H1 (cell line): ENCODE measurements around the gene LCP1. TPM values are rescaled to one million over a fixed set of nuclear protein-coding genes. Genes with fewer than 3 reads are reported as not detected.

Source experiments
- CTCF ChIA-PET: fragments of 300-600 bp; sonication (Branson Sonifier 250); formaldehyde crosslinking; loops from one replicate; lab custom pipeline; 2021; ENCODE audit not compliant: partially characterized antibody; lab: Charles Lee
- POLR2A ChIA-PET: fragments of 300-600 bp; sonication (Branson Sonifier 250); formaldehyde crosslinking; loops from one replicate; lab custom pipeline; 2021; ENCODE audit warnings: inconsistent platforms; ENCODE audit not compliant: partially characterized antibody; lab: Charles Lee
- DNase-seq, 2 experiments: peaks; one replicate each; pipeline versions ENCODE4 v3.0.0 to v3.0.0-alpha.2; 2010 to 2022; ENCODE audit warnings: low spot score in 2 of 2, low read depth in 1 of 2, mixed read lengths in 1 of 2
- FAIRE-seq: peaks from 2 replicates; lab custom pipeline; 2011; peaks lifted over from hg19 to GRCh38; lab: Jason Lieb, UNC
- H2AFZ ChIP-seq: 2 replicates; pipeline ENCODE4 v1.8.1; 2012; ENCODE audit warnings: low read length, inconsistent platforms
- H2AK5ac ChIP-seq: 2 replicates; pipeline ENCODE4 v1.6.1; 2013; ENCODE audit warnings: low read depth, low read length
- H2BK120ac ChIP-seq: replicated peaks from 2 replicates; pipeline ENCODE3; 2013; ENCODE audit warnings: low read depth, low read length, inconsistent platforms
- H2BK12ac ChIP-seq: 2 replicates; pipeline ENCODE4 v1.6.1; 2013; ENCODE audit warnings: low read depth, low read length
- H2BK15ac ChIP-seq: 2 replicates; pipeline ENCODE4 v1.6.1; 2013; ENCODE audit warnings: low read length
- H2BK20ac ChIP-seq: 2 replicates; pipeline ENCODE4 v1.6.1; 2013; ENCODE audit warnings: low read length
- H2BK5ac ChIP-seq: 2 replicates; pipeline ENCODE4 v1.6.1; 2013; ENCODE audit warnings: low read depth, low read length
- H3K14ac ChIP-seq: 2 replicates; pipeline ENCODE4 v1.6.1; 2013; ENCODE audit warnings: inconsistent platforms; ENCODE audit not compliant: insufficient read length
- H3K18ac ChIP-seq: 2 replicates; pipeline ENCODE4 v1.6.1; 2013; ENCODE audit warnings: low read length; ENCODE audit errors: extremely low read depth
- H3K23ac ChIP-seq: 2 replicates; pipeline ENCODE4 v1.6.1; 2013; ENCODE audit warnings: inconsistent platforms; ENCODE audit not compliant: insufficient read length
- H3K23me2 ChIP-seq: 2 replicates; pipeline ENCODE4 v1.6.1; 2013; ENCODE audit warnings: low read depth, low read length
- H3K27ac ChIP-seq: 2 replicates; pipeline ENCODE4 v1.6.1; 2011; ENCODE audit warnings: low read depth, low read length, inconsistent platforms
- H3K27me3 ChIP-seq, 4 experiments: replicated peaks in 1 of 4; 1 replicate in 1 of 4; 2 replicates in 3 of 4; pipeline versions ENCODE4 v1.6.1 to v1.8.1; 2011 to 2013; ENCODE audit warnings: low read length in 3 of 4, mild to moderate bottlenecking in 3 of 4, inconsistent platforms in 2 of 4, mixed read lengths in 2 of 4, moderate library complexity in 1 of 4; ENCODE audit not compliant: control insufficient read depth in 3 of 4, insufficient read depth in 3 of 4; ENCODE audit errors: extremely low read depth in 1 of 4
- H3K36me3 ChIP-seq, 4 experiments: 2 replicates each; pipeline versions ENCODE4 v1.6.1 to v1.8.1; 2011 to 2013; ENCODE audit warnings: mild to moderate bottlenecking in 4 of 4, low read length in 3 of 4, moderate library complexity in 2 of 4, control low read depth in 1 of 4, inconsistent platforms in 1 of 4; ENCODE audit not compliant: insufficient read depth in 4 of 4, control insufficient read depth in 2 of 4
- H3K4ac ChIP-seq: replicated peaks from 2 replicates; pipeline ENCODE3; 2013; ENCODE audit warnings: low read length, low read depth, mixed read lengths, inconsistent platforms; ENCODE audit not compliant: insufficient read length
- H3K4me1 ChIP-seq, 4 experiments: replicated peaks in 1 of 4; 1 replicate in 1 of 4; 2 replicates in 3 of 4; pipeline versions ENCODE4 v1.6.1 to v1.8.1; 2011 to 2013; ENCODE audit warnings: low read length in 3 of 4, inconsistent platforms in 2 of 4, mixed read lengths in 1 of 4; ENCODE audit not compliant: insufficient read depth in 4 of 4, control insufficient read depth in 3 of 4
- H3K4me2 ChIP-seq, 2 experiments: 2 replicates each; pipeline versions ENCODE4 v1.6.1 to v1.8.1; 2011 to 2013; ENCODE audit warnings: low read depth in 2 of 2, low read length in 2 of 2, control low read depth in 1 of 2, inconsistent platforms in 1 of 2, mild to moderate bottlenecking in 1 of 2; ENCODE audit not compliant: insufficient read depth in 1 of 2
- H3K4me3 ChIP-seq, 4 experiments: fragments of 200-600, 300-600 bp in 1 of 4; sonication (generic), shearing (Covaris generic), sonication (Bioruptor Twin) in 1 of 4; 2 replicates each; pipeline versions ENCODE4 v1.5.1 to v1.8.1; 2011 to 2016; ENCODE audit warnings: low read length in 4 of 4, low read depth in 3 of 4, control low read depth in 2 of 4, inconsistent platforms in 2 of 4, mild to moderate bottlenecking in 2 of 4, mixed read lengths in 1 of 4, moderate library complexity in 1 of 4; ENCODE audit not compliant: insufficient read depth in 2 of 4; ENCODE audit errors: extremely low read depth in 1 of 4
- H3K56ac ChIP-seq: replicated peaks from 2 replicates; pipeline ENCODE3; 2013; ENCODE audit warnings: low read depth, mild to moderate bottlenecking, mixed read lengths, low read length, inconsistent platforms; ENCODE audit not compliant: insufficient read length
- H3K79me1 ChIP-seq: 2 replicates; pipeline ENCODE4 v1.6.1; 2013; ENCODE audit warnings: low read depth, low read length, control low read depth
- H3K79me2 ChIP-seq, 2 experiments: 2 replicates each; pipeline versions ENCODE4 v1.6.1 to v1.8.1; 2012 to 2013; ENCODE audit warnings: low read length in 2 of 2, mild to moderate bottlenecking in 2 of 2, inconsistent platforms in 1 of 2; ENCODE audit not compliant: insufficient read depth in 2 of 2, control insufficient read depth in 1 of 2
- H3K9ac ChIP-seq, 4 experiments: replicated peaks in 1 of 4; 1 replicate in 1 of 4; 2 replicates in 3 of 4; pipeline versions ENCODE4 v1.6.1 to v1.8.1; 2011 to 2013; ENCODE audit warnings: low read depth in 3 of 4, low read length in 3 of 4, control low read depth in 2 of 4, mild to moderate bottlenecking in 2 of 4, moderate library complexity in 2 of 4, inconsistent platforms in 1 of 4; ENCODE audit errors: extremely low read depth in 1 of 4
- H3K9me3 ChIP-seq, 2 experiments: 2 replicates each; pipeline versions ENCODE4 v1.6.1 to v1.8.1; 2012 to 2013; ENCODE audit warnings: mild to moderate bottlenecking in 2 of 2, moderate library complexity in 2 of 2, control low read depth in 1 of 2, inconsistent platforms in 1 of 2, low read depth in 1 of 2, low read length in 1 of 2, mixed read lengths in 1 of 2; ENCODE audit not compliant: insufficient read depth in 2 of 2
- H4K20me1 ChIP-seq, 2 experiments: replicated peaks in 1 of 2; 2 replicates each; pipeline versions ENCODE3 to v1.8.1; 2011 to 2013; ENCODE audit warnings: inconsistent platforms in 2 of 2, low read length in 2 of 2, mild to moderate bottlenecking in 1 of 2; ENCODE audit not compliant: insufficient read depth in 2 of 2, control insufficient read depth in 1 of 2
- H4K5ac ChIP-seq: 2 replicates; pipeline ENCODE4 v1.6.1; 2013; ENCODE audit warnings: low read length, low read depth, mixed read lengths, inconsistent platforms; ENCODE audit not compliant: insufficient read length
- H4K8ac ChIP-seq: 2 replicates; pipeline ENCODE4 v1.8.0; 2013; ENCODE audit warnings: mild to moderate bottlenecking, moderate library complexity, low read length, inconsistent platforms; ENCODE audit not compliant: insufficient read depth; ENCODE audit errors: extremely low read depth
- H4K91ac ChIP-seq: replicated peaks from 2 replicates; pipeline ENCODE3; 2013; ENCODE audit warnings: low read length, mixed read lengths, inconsistent platforms; ENCODE audit not compliant: insufficient read length
- ATF2 ChIP-seq: IDR thresholded peaks from 2 replicates; pipeline ENCODE4 v1.6.1; 2012; ENCODE audit warnings: low read length, inconsistent platforms
- E2F6 ChIP-seq: IDR thresholded peaks from 2 replicates; pipeline ENCODE4 v1.6.1; 2012; ENCODE audit warnings: inconsistent platforms
- GABPA ChIP-seq: IDR thresholded peaks from 2 replicates; pipeline ENCODE4 v1.6.1; 2011; ENCODE audit warnings: mild to moderate bottlenecking, low read length, moderate library complexity, borderline replicate concordance; ENCODE audit not compliant: insufficient read depth
- GTF2F1 ChIP-seq: IDR thresholded peaks from 2 replicates; pipeline ENCODE4 v1.6.1; 2012; ENCODE audit warnings: low read depth, low read length, improper control_type of control experiment, borderline replicate concordance
- POLR2A ChIP-seq, 2 experiments: IDR thresholded peaks; 1 replicate in 1 of 2; 2 replicates in 1 of 2; pipeline ENCODE4 v1.6.1; 2011; ENCODE audit warnings: low read depth in 2 of 2, low read length in 2 of 2, mild to moderate bottlenecking in 2 of 2; ENCODE audit errors: control extremely low read depth in 1 of 2
- POLR2AphosphoS5 ChIP-seq: IDR thresholded peaks from 2 replicates; pipeline ENCODE4 v1.6.1; 2011; ENCODE audit warnings: low read depth, low read length
- RAD21 ChIP-seq, 2 experiments: IDR thresholded peaks in 1 of 2; conservative IDR thresholded peaks in 1 of 2; 2 replicates each; pipeline ENCODE4 v1.6.1; 2011; ENCODE audit warnings: low read depth in 2 of 2, low read length in 2 of 2, improper control_type of control experiment in 1 of 2, inconsistent platforms in 1 of 2, mild to moderate bottlenecking in 1 of 2, moderate library complexity in 1 of 2
- SUZ12 ChIP-seq: fragments of 200-600 bp; sonication (generic); IDR thresholded peaks from 2 replicates; pipeline ENCODE4 v1.6.1; 2012; ENCODE audit warnings: mild to moderate bottlenecking, inconsistent platforms, low read length, moderate library complexity, mixed read lengths
- ZNF274 ChIP-seq: IDR thresholded peaks from 2 replicates; pipeline ENCODE4 v1.7.0; 2012; ENCODE audit warnings: low read length, borderline replicate concordance; ENCODE audit errors: extremely low read depth
- WGBS, 2 experiments: shearing (Covaris generic) in 1 of 2; methylation state at CpG; one replicate each; pipeline versions ENCODE4 v1.1.6 to v1.1.7; 2013 to 2015; ENCODE audit warnings: low lambda C conversion rate in 2 of 2, mixed read lengths in 2 of 2, inconsistent platforms in 1 of 2, low coverage in 1 of 2, missing lambda C conversion rate in 1 of 2; ENCODE audit not compliant: insufficient replicate concordance in 2 of 2, insufficient coverage in 1 of 2, insufficient read length in 1 of 2; ENCODE audit errors: extremely low coverage in 1 of 2, missing lambda C conversion rate in 1 of 2; 5-methylcytosine and 5-hydroxymethylcytosine counted together
- polyA plus RNA-seq, 7 experiments: library from polyadenylated mRNA; depleted of rRNA in 3 of 7; stranded (reverse) in 5 of 7; unstranded in 2 of 7; fragments of >200 nt in 5 of 7; fragments of 200-250 nt in 2 of 7; gene quantifications; 1 replicate in 5 of 7; 2 replicates in 1 of 7; 4 replicates in 1 of 7; pipeline versions ENCODE4 v1.2.1 to v1.2.3, GENCODE V29; 2011 to 2013; ENCODE audit warnings: missing spikeins in 2 of 7, mixed read lengths in 2 of 7
- total RNA-seq: library from RNA; stranded (reverse); fragmentation: NEBNext Ultra II Directional; extraction: Animal tissue kit (Norgen Biotek cat#: 25700); gene quantifications from 2 replicates; pipeline ENCODE4 v1.2.1, GENCODE V29; 2021

Gene LCP1
- total and polyA plus RNA-seq, 2 of the 8 experiments (the other 6 are each of a cell fraction or from before 2014, with no cell fraction given), result 0.65 to 4.3 TPM

- Histone ChIP-seq H3K23ac (no peak overlapping the region), H3K4me2 (no peak overlapping the region), H3K79me2 (no peaks in the 10 kb centered on the region), H3K9me3 (no peaks in the 10 kb centered on the region), H3K36me3 (no peaks in the 10 kb centered on the region), H2AFZ (no peak overlapping the region), H2BK5ac (no peak overlapping the region), H4K8ac (no peak overlapping the region), H4K5ac (no peak overlapping the region), H4K91ac (no peak overlapping the region), H3K14ac (no peak overlapping the region), H2BK20ac (no peak overlapping the region), H4K20me1 (no peaks in the 10 kb centered on the region), H3K56ac (no peak overlapping the region), H3K4me1 (peaks cover 0 to 5% (median 0%) of the 10 kb centered on the region in 4 experiments; a peak in 1 of 7 replicates), H3K4me3 (no peak overlapping the region), H2BK120ac (no peak overlapping the region), H3K79me1 (no peaks in the 10 kb centered on the region), H3K9ac (no peak overlapping the region), H3K27ac (no peak overlapping the region), H3K4ac (no peak overlapping the region), H3K23me2 (no peaks in the 10 kb centered on the region), H3K27me3 (no peaks in the 10 kb centered on the region), H2BK12ac (no peak overlapping the region), H2AK5ac (no peak overlapping the region), H2BK15ac (no peak overlapping the region), H3K18ac (no peak overlapping the region)
- POLR2A ChIA-PET, result no interaction called here
- FAIRE-seq (no peak), DNase-seq (no peak)
- CTCF ChIA-PET, result no interaction called here
- WGBS, 2 experiments, result 53% methylated on average over 1 of the region's 4 CpGs; no CpG with 5 or more reads in 1 of the 2 experiments
- TF ChIP-seq GABPA (no peak), POLR2AphosphoS5 (no peak), ATF2 (no peak), ZNF274 (no peak), POLR2A (IDR thresholded peaks at IDR 0.05; ENCODE audit: control extremely low read depth in 1 of 2, low read depth in 2 of 2, low read length in 2 of 2) (no peak), E2F6 (no peak), RAD21 (IDR thresholded peaks at IDR 0.05 in 1 of 2, conservative IDR thresholded peaks at IDR 0.05 in 1 of 2; ENCODE audit: low read depth in 2 of 2, low read length in 2 of 2) (no peak), SUZ12 (no peak), GTF2F1 (no peak)
Measured at GRCh38 chr13:46116653-46117502, 65.1 kb downstream of the LCP1 start.
